Mammary epithelial cell (primary cell): Measurements from ENCODE around the gene GNL3.

ENCODE experiments used
- CTCF ChIP-seq, 2 donors: IDR thresholded peaks in 1 of 2; conservative IDR thresholded peaks in 1 of 2; 2 replicates each; pipeline ENCODE4 v1.5.1; 2011 to 2012; ENCODE audit warnings: inconsistent platforms in 2 of 2, low read length in 2 of 2, mild to moderate bottlenecking in 2 of 2, control low read depth in 1 of 2, low read depth in 1 of 2; ENCODE audit not compliant: insufficient read depth in 1 of 2; ENCODE audit errors: extremely low read depth in 1 of 2
- EZH2 ChIP-seq: IDR thresholded peaks from 2 replicates; pipeline ENCODE4 v1.6.1; 2012; ENCODE audit warnings: low read length, inconsistent platforms, borderline replicate concordance

GRCh38 chr3:52743152-52743551 is 57.3 kb downstream of the GNL3 start:
- TF ChIP-seq CTCF (conservative IDR thresholded peaks at IDR 0.05 in 1 of 2, IDR thresholded peaks at IDR 0.05 in 1 of 2; ENCODE audit: extremely low read depth in 1 of 2, insufficient read depth in 1 of 2, low read depth in 1 of 2, low read length in 2 of 2) (no peak), EZH2 (no peak)
